IMR-90 (cell line): ENCODE results near the gene FAM168A. TPM values are rescaled to one million over a fixed set of nuclear protein-coding genes. Genes with fewer than 3 reads are reported as not detected.

ENCODE experiments used
- ATAC-seq: fragments of 200-7000 bp; cut with Tn5 transposase; 2 replicates; pipeline ENCODE4 v1.9.1; 2020; ENCODE audit warnings: low read depth, mild to moderate bottlenecking, moderate library complexity
- BruUV-seq: library from RNA; stranded (reverse); fragments of 400-500 nt; replicated peaks from 2 replicates; lab custom pipeline; 2021; lab: Mats Ljungman, UMichigan
- CTCF ChIA-PET: fragments of 300-600 bp; formaldehyde crosslinking; extraction: SDS; loops from one replicate; lab custom pipeline; 2021; ENCODE audit warnings: antibody characterized with exemption; lab: Yijun Ruan, JAX
- POLR2A ChIA-PET: fragments of 300-600 bp; sonication (Branson Sonifier 250); formaldehyde crosslinking; loops from one replicate; lab custom pipeline; 2022; ENCODE audit warnings: antibody characterized with exemption; ENCODE audit not compliant: unreplicated experiment; lab: Charles Lee
- DNase-seq: peaks from one replicate; pipeline ENCODE4 v3.0.0; 2013
- H2AFZ ChIP-seq: replicated peaks from 2 replicates; pipeline ENCODE3; 2013; ENCODE audit warnings: low read length, mild to moderate bottlenecking; ENCODE audit not compliant: poor library complexity
- H2AK5ac ChIP-seq: 2 replicates; pipeline ENCODE4 v1.6.1; 2013; ENCODE audit warnings: low read depth, low read length, inconsistent platforms
- H2AK9ac ChIP-seq: replicated peaks from 2 replicates; pipeline ENCODE3; 2013; ENCODE audit warnings: mild to moderate bottlenecking, low read depth, low read length, moderate library complexity; ENCODE audit not compliant: poor library complexity
- H2BK120ac ChIP-seq: 2 replicates; pipeline ENCODE4 v1.6.1; 2013; ENCODE audit warnings: low read depth, low read length, inconsistent platforms
- H2BK15ac ChIP-seq: 3 replicates; pipeline ENCODE4 v1.6.1; 2013; ENCODE audit warnings: low read depth, low read length, inconsistent platforms
- H2BK20ac ChIP-seq: 2 replicates; pipeline ENCODE4 v1.6.1; 2013; ENCODE audit warnings: low read depth, mild to moderate bottlenecking, inconsistent platforms, low read length, moderate library complexity
- H2BK5ac ChIP-seq: 2 replicates; pipeline ENCODE4 v1.6.1; 2013; ENCODE audit warnings: mild to moderate bottlenecking, low read depth, low read length, inconsistent platforms; ENCODE audit not compliant: poor library complexity, severe bottlenecking
- H3K14ac ChIP-seq: replicated peaks from 2 replicates; pipeline ENCODE4 v1.6.1; 2013; ENCODE audit warnings: low read depth, low read length, inconsistent platforms
- H3K18ac ChIP-seq: 2 replicates; pipeline ENCODE4 v1.6.1; 2013; ENCODE audit warnings: low read depth, low read length, control low read depth
- H3K23ac ChIP-seq: 2 replicates; pipeline ENCODE4 v1.6.1; 2013; ENCODE audit warnings: low read depth, low read length, inconsistent platforms
- H3K27ac ChIP-seq: 2 replicates; pipeline ENCODE4 v1.5.1; 2013; ENCODE audit warnings: mild to moderate bottlenecking, control low read depth, low read length; ENCODE audit not compliant: insufficient read depth
- H3K27me3 ChIP-seq: 2 replicates; pipeline ENCODE4 v1.6.1; 2013; ENCODE audit warnings: low read length; ENCODE audit not compliant: control insufficient read depth, insufficient read depth
- H3K36me3 ChIP-seq: 2 replicates; pipeline ENCODE4 v1.6.1; 2013; ENCODE audit warnings: low read length, mixed read lengths; ENCODE audit not compliant: control insufficient read depth, insufficient read depth
- H3K4ac ChIP-seq: 2 replicates; pipeline ENCODE4 v1.6.1; 2013; ENCODE audit warnings: low read depth, low read length, inconsistent platforms
- H3K4me1 ChIP-seq: 2 replicates; pipeline ENCODE4 v1.6.1; 2013; ENCODE audit warnings: low read length, mixed read lengths; ENCODE audit not compliant: control insufficient read depth, insufficient read depth
- H3K4me2 ChIP-seq: 2 replicates; pipeline ENCODE4 v1.6.1; 2013; ENCODE audit warnings: low read depth, mild to moderate bottlenecking, control low read depth, low read length, moderate library complexity
- H3K4me3 ChIP-seq: 2 replicates; pipeline ENCODE4 v1.5.1; 2013; ENCODE audit warnings: low read depth, mild to moderate bottlenecking, control low read depth, low read length, moderate library complexity; ENCODE audit not compliant: insufficient read depth
- H3K56ac ChIP-seq: 2 replicates; pipeline ENCODE4 v1.6.1; 2013; ENCODE audit warnings: low read length, inconsistent platforms; ENCODE audit not compliant: insufficient read depth; ENCODE audit errors: extremely low read depth
- H3K79me1 ChIP-seq, 2 experiments: 2 replicates each; pipeline ENCODE4 v1.6.1; 2013; ENCODE audit warnings: low read length in 2 of 2, inconsistent platforms in 1 of 2, low read depth in 1 of 2
- H3K9ac ChIP-seq: 2 replicates; pipeline ENCODE4 v1.6.1; 2013; ENCODE audit warnings: low read depth, low read length, control low read depth
- H3K9me1 ChIP-seq: 2 replicates; pipeline ENCODE4 v1.6.1; 2013; ENCODE audit warnings: low read length, inconsistent platforms; ENCODE audit not compliant: insufficient read depth
- H3K9me3 ChIP-seq: 2 replicates; pipeline ENCODE4 v1.6.1; 2013; ENCODE audit warnings: low read length; ENCODE audit not compliant: control insufficient read depth, insufficient read depth
- H4K20me1 ChIP-seq: 2 replicates; pipeline ENCODE4 v1.6.1; 2013; ENCODE audit warnings: low read length, inconsistent platforms; ENCODE audit not compliant: insufficient read depth
- H4K5ac ChIP-seq: 2 replicates; pipeline ENCODE4 v1.6.1; 2013; ENCODE audit warnings: mild to moderate bottlenecking, low read depth, low read length, control low read depth
- H4K8ac ChIP-seq, 2 experiments: 2 replicates each; pipeline ENCODE4 v1.6.1; 2013; ENCODE audit warnings: low read depth in 2 of 2, low read length in 2 of 2, control low read depth in 1 of 2, inconsistent platforms in 1 of 2
- H4K91ac ChIP-seq: 2 replicates; pipeline ENCODE4 v1.6.1; 2013; ENCODE audit warnings: low read depth, low read length, inconsistent platforms; ENCODE audit not compliant: insufficient read depth
- CEBPB ChIP-seq: IDR thresholded peaks from 2 replicates; pipeline ENCODE4 v1.6.1; 2012; ENCODE audit warnings: low read depth, low read length, improper control_type of control experiment
- FOS ChIP-seq: fragments of 150-350 bp; IDR thresholded peaks from 2 replicates; pipeline ENCODE4 v1.6.1; 2016; ENCODE audit warnings: low read depth, low read length
- RAD21 ChIP-seq: IDR thresholded peaks from 2 replicates; pipeline ENCODE4 v1.6.1; 2012; ENCODE audit warnings: low read length, improper control_type of control experiment
- RCOR1 ChIP-seq: IDR thresholded peaks from 2 replicates; pipeline ENCODE4 v1.6.1; 2012; ENCODE audit warnings: mild to moderate bottlenecking, low read length, improper control_type of control experiment; ENCODE audit not compliant: insufficient replicate concordance
- WGBS, 2 experiments: methylation state at CpG; one replicate each; pipeline versions ENCODE4 v1.1.5 to v1.1.7; 2013; ENCODE audit warnings: missing lambda C conversion rate in 2 of 2; ENCODE audit not compliant: insufficient read length in 1 of 2; ENCODE audit errors: extremely low coverage in 2 of 2; 5-methylcytosine and 5-hydroxymethylcytosine counted together
- dilution Hi-C: fragments of 300-500 bp; cut with HindIII; formaldehyde crosslinking; loops from one replicate; pipeline ENCODE4 v1.14.3; 2018; ENCODE audit warnings: low sequenced_read_pairs; ENCODE audit not compliant: unreplicated experiment
- in situ Hi-C: fragments of 300-500 bp; cut with MboI; formaldehyde crosslinking; loops from 3 replicates; pipeline ENCODE4 v1.14.3; 2019; ENCODE audit warnings: low sequenced_read_pairs, inconsistent platforms, mixed read lengths
- intact Hi-C: fragments of 100-400 bp; cut with micrococcal nuclease; formaldehyde crosslinking; loops from 2 replicates; pipeline ENCODE4 v1.10.0; 2022
- polyA plus RNA-seq, 3 experiments: library from polyadenylated mRNA; depleted of rRNA; stranded (reverse); fragments of >200 nt; gene quantifications; 2 replicates each; pipeline ENCODE4 v1.2.3, GENCODE V29; 2012; ENCODE audit warnings: low replicate concordance in 1 of 3
- total RNA-seq: library from RNA; depleted of rRNA; stranded (reverse); fragments of >200 nt; gene quantifications from 2 replicates; pipeline ENCODE4 v1.2.3, GENCODE V29; 2012

The FAM168A gene
- total and polyA plus RNA-seq, 2 of the 4 experiments (the other 2 are of a cell fraction) = 13.1 to 22.8 TPM

- DNase-seq (peak; percentile 18), ATAC-seq (no peak)
- WGBS, 2 experiments = 100% methylated on average over 5 of the region's 8 CpGs; no CpG with 5 or more reads in 1 of the 2 experiments
- Histone ChIP-seq H2BK5ac (no peak overlapping the region), H3K56ac (no peak overlapping the region), H4K20me1 (peaks cover 19% of the 10 kb centered on the region), H3K4ac (no peak overlapping the region), H3K4me2 (no peak overlapping the region), H2BK15ac (no peak overlapping the region), H4K91ac (no peak overlapping the region), H3K9me1 (0 out of 2 replicates have a peak, but pooled peaks cover 2% of the 10 kb centered on the region), H4K5ac (no peak overlapping the region), H2AFZ (no peak overlapping the region), H2BK120ac (no peak overlapping the region), H3K27ac (no peak overlapping the region), H3K14ac (no peak overlapping the region), H3K23ac (no peak overlapping the region), H3K4me3 (no peak overlapping the region), H3K18ac (no peak overlapping the region), H2AK9ac (no peak overlapping the region), H3K4me1 (peaks cover 6% of the 10 kb centered on the region), H4K8ac (no peak overlapping the region), H3K36me3 (no peaks in the 10 kb centered on the region), H3K79me1 (peaks cover 24 to 44% of the 10 kb centered on the region in 2 experiments), H2BK20ac (no peak overlapping the region), H3K9ac (no peak overlapping the region), H2AK5ac (no peak overlapping the region), H3K27me3 (no peaks in the 10 kb centered on the region), H3K9me3 (no peaks in the 10 kb centered on the region)
- CTCF ChIA-PET = interaction anchor here (1.0 kb wide), 1 partner anchor 14 kb away, joined by 3 read pairs; no protein-coding TSS in a partner anchor
- TF ChIP-seq RAD21 = no peak
- TF ChIP-seq CEBPB = 0 out of 2 replicates have a peak, but pooled peaks have one; percentile 3
- no peak for TF ChIP-seq RCOR1
- TF ChIP-seq FOS = no peak
- POLR2A ChIA-PET = no interaction called here
- dilution Hi-C loops (no loop called here), intact Hi-C loops (no loop called here), in situ Hi-C loops (no loop called here)
- BruUV-seq = no TSS peak
Measured at GRCh38 chr11:73579641-73580434, 18.1 kb downstream of the FAM168A start.
